Stimulated activated CD4-positive, alpha-beta T cell treated with anti-CD3 and anti-CD28 coated beads, Interleukin-1b, Interleukin-23, amount 100 ng/mL, for 4 hours (primary cell): ENCODE measurements around the gene PRRG3.
"Not testable (repeated sequence)": the region's sequence is repeated elsewhere in the genome, so short reads cannot be mapped to it uniquely, and the experiment has no call there.

Experiments used
- DNase-seq, 2 donors: peaks; one replicate each; pipeline ENCODE4 v3.0.0-alpha.2; 2020; ENCODE audit warnings: low read depth in 2 of 2

PRRG3 gene

DNA sequence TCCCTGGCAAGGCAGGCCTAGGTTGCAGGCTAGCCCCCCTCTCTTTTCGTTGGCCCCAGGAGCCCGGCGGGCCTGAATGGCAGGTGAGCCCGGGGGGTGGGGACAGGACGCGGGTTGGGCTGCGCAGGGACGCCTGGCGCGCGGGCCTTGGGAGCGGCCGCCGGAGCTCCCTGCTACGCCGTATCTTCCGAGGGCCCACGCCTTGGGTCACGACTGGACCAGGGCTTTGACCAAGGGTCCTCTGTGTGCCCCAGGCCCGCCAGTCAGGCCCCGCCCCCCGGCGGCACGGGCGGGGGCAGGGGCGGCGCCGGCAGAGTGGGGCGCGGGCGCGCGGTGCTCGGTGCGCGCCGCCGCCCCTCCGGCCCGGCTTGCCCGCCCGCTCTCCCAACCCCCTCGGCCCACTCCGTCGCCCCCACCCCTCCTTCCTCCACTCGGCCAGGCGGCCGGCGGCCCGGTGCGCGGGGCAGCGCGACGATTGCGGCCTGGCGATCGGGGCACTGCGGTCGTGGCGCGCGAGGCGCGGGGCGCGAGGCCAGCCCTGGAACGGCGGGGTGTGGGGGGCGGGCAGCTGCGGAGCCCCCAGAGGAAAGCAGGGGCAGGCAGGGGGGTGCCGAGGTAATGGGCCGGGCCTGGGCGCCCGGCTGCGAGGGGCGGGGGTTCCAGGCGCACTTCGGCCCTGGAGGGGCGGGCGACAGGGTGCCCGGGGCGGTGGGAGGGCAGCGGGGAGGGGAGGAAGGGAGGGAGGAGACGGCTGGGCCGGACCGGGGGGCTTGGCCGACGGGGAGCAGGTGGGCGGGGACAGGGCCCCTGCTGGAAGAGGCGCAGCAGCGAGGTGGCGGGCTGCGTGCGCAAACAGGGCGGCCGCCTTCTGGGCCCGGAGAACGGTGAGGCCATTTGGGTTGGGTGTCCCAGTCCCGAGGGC is at the start of gene PRRG3:
TSS of gene PRRG3 (plus strand) at position 798 of the 922 bp plus-strand sequence. CDS start 3,357 bp downstream, outside the sequence.
- no peak for DNase-seq

GRCh38 chrX:151675121-151675746 is 20.0 kb upstream of the PRRG3 start:
- no peak for DNase-seq

GRCh38 chrX:151676196-151676595 is 19.1 kb upstream of the PRRG3 start:
- no peak for DNase-seq

- DNase-seq = no peak
Observed at GRCh38 chrX:151679798-151680402, 15.4 kb upstream of the PRRG3 start.

GRCh38 chrX:151680805-151681204 is 14.5 kb upstream of the PRRG3 start:
- peak; percentile 34 to 47 for DNase-seq

DNA sequence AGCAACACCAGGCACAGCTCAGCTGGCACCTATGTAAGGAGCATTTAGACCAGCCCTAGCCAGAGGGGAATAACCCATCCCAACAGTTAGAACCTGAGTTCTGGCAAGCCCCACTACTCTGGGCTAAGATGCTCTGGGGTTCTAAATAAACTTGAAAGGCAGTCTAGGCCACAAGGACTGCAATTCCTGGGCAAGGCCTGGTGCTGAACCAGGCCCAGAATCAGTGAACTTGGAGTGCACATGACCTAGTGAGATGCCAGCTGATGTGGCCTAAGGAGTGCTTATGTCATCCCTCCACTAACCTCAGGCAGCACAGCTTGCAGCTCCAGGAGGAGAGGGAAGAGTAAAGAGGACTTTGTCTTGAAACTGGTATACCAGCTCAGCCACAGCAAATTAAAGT is 7.6 kb upstream of the PRRG3 start:
- no peak for DNase-seq

GRCh38 chrX:151688695-151689094 is 6.6 kb upstream of the PRRG3 start:
- DNase-seq = no peak

GRCh38 chrX:151692825-151693224 is 2.4 kb upstream of the PRRG3 start:
- no peak for DNase-seq

DNA sequence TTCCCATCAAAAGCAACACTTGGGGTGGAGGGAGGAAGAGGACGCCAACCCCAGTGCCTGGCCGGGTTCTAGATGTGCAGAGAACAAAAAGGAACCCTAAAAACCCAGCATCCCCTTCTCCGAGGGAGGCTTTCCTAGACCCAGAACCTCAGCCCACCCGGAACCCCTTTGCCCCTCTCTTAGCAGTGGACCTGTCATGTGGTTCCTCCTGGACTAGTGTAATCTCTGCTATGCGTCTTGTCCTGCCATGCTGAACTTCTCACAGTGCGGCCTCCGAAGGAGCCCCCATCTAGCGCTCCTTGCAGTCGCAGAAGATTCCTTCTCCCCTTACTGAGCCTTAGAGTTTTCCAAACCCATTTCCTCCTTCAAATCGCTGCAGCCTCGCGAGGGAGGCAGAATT is 1.1 kb upstream of the PRRG3 start:
- DNase-seq = no peak

DNA sequence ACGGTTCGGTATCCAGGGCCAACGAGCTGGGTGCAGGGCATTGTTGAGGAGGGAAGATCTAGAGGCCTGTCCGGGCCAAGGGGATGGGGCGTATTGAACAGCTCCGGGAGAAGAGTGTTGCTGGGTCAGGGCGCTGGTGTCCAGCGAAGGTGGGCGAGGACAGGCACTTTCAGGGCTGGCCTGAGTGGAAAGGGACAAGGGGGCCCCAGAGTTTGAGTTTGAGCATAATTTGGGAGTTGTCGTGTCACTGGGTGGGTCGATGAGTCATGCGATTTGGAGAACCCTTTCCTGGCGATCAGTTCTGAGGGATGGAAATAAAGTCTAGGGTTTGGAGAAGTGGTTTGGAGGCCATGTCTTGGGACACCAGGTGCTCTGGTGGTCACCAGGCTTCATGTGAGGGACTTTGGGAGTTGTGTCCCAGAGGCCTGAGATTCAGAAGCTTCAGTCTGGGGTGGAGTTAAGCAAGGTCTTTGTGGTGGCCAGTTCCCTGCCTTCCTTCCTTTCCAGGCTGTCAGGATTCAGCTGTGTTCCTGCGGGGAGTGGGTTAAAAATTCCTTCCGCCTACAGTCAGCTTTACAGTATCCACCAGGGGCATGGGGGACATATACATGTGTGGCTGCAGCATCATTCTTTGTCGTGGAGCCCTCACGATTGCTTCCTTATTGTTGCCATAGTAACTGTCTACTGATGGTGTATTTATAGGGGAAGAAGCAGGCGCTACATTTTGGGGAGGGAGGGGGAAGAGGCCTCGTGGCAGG is 504 bp downstream of the PRRG3 start:
- DNase-seq = no peak

GRCh38 chrX:151697082-151697481 is 1.8 kb downstream of the PRRG3 start:
- DNase-seq = not testable (repeated sequence)

GRCh38 chrX:151697522-151697921 is 2.3 kb downstream of the PRRG3 start:
- DNase-seq = no peak

- DNase-seq = no peak
Observed at GRCh38 chrX:151698485-151698884, 3.2 kb downstream of the PRRG3 start.

GRCh38 chrX:151699746-151700145 is 4.5 kb downstream of the PRRG3 start:
- DNase-seq = no peak

GRCh38 chrX:151700581-151700980 is 5.3 kb downstream of the PRRG3 start:
- no peak for DNase-seq

GRCh38 chrX:151701071-151701470 is 5.8 kb downstream of the PRRG3 start:
- DNase-seq = no peak

- DNase-seq = no peak
Observed at GRCh38 chrX:151701531-151701930, 6.3 kb downstream of the PRRG3 start.

DNA sequence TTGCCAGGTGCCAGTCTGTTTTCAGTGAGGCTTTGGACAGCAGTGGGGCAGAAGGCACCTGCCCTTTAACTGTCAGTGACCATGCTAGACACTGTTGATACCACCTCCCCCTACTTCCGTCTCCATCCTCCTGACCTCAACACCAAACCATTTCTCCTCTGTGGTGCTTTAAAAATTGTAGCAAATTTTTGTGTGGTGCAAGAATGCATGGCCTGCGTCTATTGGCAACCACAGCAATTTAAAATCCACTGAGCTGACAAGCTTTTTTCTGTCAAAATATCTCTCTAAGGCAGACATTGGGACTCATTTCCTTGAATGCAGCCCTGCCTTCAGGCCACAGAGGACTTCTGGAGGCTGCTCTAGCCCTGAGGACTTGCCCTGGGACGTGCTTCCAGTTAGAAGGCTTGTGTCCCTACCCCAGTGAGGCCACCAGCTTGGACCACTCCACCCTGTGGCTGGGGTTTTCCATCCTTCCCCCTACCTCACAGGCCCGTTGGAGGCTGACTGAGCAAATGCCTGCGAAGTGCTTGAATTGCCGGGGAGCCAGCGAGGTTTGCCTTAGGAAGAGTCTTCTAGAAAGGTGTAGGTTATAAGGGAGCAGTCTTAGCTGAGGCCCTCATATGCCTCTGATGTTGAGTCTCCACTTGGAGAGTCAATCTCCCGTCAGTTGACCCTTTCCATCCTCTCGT is 6.9 kb downstream of the PRRG3 start:
- no peak for DNase-seq

DNA sequence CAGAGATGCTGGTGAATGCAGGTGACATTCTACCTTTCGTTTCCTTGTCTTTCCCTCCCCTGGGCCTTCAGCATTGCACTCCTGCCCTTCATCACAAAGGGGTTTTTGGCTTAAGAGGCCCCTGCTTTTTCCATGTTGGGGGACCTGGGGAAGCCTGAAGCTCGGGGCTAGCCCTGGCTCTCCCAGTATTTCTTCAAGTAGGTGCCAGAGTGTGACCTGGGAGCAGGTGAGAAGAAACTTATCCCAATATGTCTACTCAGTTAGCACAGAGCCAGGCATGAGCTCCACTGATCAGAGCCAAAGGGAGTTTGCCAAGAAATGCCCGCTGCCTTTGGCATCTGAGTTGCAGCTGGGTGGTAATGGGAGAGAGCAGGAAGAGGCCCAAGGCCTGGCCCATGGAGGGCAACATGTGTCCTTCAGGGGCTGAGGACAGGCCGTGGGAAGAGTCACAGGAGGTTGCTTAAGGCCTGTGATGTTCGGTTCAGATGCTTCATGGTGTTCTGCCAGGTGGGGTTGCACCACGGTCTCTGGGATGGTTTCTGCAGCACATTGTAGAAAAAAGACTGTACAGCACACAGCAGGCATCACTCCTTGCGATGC is 7.6 kb downstream of the PRRG3 start:
- no peak for DNase-seq

DNA sequence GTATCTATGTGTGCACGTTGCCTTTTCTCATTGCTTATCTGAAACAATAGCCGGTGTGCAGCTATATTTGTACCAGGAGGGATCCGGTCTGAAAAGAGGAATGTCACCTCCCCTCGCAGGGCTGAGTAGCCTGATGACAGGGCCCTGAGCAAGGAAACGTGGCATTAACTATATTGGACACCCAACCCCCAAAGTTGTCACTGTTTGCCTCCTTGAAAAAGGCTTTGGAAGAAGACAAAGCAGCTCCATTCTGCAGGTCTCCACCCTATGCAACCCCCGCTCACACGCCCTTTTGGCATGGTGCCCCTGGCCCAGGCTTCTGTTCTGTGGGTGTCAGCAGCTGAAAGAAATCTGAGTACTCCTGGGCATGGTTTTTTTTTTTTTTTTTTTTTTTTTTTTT is 8.2 kb downstream of the PRRG3 start:
- no peak for DNase-seq
